HL-60/S4 treated with phorbol 12-myristate 13-acetate at 8.2 ng/mL for 4 days and 3 days (cell line): ENCODE data around the gene PYROXD2.

ENCODE experiments used
- in situ Hi-C: fragments of 300-500 bp; cut with MboI; formaldehyde crosslinking; loops from 2 replicates; pipeline ENCODE4 v1.15.0; 2022; ENCODE audit warnings: low sequenced_read_pairs

Gene PYROXD2

DNA sequence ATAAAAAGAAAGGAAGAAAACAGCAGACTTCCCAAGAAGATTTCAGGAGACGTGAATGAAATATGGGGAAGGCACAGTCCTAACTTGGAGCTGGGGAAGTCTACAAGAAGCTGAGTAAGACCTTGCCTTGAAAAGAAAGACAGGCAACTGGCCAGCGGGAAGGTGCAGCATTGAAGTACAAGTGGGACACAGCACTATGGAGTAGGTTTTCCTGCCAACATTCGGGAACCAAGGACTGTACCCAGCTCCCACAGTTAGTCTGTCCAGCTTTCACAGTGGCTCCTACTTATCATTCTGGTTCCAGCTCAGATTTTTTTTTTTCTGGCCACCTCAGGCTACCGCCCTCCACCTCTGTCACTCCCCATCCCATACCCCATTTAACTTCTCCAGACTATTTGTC, 21.7 kb upstream of the PYROXD2 start:
- in situ Hi-C loops: no loop called here

DNA sequence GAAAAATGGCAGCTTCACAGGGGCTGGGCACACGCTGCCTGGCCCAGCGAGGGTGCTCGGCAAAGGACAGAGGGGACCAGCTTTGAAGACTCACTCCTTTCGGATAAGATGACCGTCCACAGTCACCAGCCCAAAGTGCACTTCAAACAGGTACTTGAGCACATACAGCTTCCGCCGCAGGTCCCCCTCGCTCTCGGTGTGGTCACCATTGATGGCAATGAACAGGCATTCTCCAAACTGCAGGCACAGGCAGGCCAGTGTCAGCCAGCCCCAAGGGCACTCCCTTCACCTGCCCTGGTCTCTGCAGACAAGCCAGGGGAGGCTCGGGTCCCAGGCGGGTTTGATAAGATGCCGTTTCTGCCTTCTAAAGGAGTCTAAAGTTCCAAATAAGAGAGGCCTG, 20.2 kb upstream of the PYROXD2 start:
- in situ Hi-C loops: no loop called here

DNA sequence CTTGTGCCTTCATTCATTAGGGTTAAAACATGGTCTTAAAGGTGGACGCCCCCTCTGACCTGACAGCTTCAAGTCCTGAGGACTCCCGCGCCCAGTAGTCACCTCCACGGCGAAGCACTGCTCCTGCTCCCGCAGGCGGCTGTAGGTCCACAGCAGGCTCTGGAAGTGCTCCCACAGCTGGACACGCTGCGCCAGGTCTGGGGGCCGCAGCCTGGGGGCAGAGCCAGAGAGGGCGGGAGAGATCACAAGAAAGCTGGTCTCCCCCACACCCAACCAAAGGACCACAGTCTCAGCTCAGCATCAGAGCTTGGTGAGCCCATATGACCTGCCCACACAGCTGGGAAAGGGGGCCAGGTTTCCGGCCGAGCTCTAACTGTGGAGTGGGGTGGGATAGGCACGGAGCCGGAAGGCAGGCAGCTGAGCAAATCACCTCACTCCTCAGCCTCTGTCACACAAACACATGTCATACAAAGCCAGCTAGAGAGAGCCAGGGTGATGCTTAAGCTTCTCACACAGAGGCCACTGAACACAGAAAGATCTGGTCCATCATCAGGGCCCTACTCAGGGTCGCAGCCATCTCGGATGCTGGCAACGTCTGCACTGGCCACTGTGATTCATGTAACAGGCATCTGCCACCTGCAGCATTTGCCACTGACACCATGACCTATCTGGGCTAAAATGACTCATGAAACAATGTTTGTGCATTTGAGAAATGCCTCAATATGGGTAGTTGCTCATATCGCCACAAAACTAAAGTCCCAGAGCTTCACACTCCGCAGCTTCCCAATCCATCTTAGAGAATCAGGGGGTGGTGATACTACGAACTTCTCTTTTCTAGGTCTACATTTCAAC, 19.1 kb upstream of the PYROXD2 start:
- in situ Hi-C loops: no loop called here

DNA sequence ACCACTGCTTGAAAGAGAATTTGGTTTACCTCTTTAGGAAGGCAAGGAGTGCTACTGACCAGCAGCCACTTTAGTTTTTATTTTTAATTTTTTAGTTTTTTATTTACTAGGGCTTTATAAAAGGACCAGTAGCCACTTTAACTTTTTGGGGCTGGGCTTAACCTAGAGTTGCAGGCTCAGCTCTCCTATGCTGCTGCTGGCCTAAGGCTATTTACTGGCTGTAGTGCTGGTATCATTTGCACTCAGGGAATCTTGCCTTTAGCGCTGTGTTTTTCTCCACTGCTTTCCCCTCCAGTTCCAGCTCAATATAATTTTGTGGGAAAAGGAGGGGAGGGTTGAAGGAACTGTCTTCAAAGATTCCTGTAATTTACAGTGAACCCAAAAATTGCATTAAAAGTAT, 18.4 kb upstream of the PYROXD2 start:
- in situ Hi-C loops: no loop called here

DNA sequence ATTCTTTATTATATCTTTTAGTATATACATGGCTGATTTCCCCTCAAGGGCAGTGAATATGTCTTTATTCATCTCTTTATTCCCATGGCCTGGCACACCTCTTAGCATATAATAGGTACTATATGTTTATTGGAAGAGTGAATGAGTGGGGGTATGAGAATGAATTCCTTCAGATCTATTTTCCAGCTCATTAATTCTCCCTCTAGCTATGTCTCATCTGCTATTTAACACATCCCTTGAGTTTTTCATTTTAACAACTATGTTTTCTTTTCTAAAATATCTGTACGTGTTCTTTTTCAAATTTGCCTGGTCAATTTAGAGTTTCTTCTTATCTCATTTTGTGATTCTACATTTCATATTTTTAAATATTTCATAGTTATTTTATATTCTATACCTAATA, 17.3 kb upstream of the PYROXD2 start:
- in situ Hi-C loops: no loop called here

DNA sequence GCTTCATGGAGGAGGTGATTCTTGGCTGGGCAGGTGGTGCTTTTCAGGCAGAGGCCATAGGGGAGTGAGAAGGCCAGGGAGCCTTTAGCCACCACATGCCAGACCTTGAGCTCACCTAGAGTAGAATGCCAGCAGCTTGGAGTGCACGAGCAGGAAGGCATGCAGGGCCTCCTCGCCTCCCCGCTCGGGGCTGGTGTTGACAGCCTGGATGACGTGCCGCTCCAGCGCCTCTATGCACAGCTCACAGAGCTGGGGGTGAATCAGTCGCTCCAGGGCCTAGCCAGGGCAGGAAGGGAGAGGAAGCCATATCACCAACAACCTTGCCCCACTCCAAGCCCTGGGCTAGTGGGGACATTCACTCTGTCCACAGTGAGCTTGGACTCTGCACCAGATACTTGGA, 16.0 kb upstream of the PYROXD2 start:
- in situ Hi-C loops: no loop called here

DNA sequence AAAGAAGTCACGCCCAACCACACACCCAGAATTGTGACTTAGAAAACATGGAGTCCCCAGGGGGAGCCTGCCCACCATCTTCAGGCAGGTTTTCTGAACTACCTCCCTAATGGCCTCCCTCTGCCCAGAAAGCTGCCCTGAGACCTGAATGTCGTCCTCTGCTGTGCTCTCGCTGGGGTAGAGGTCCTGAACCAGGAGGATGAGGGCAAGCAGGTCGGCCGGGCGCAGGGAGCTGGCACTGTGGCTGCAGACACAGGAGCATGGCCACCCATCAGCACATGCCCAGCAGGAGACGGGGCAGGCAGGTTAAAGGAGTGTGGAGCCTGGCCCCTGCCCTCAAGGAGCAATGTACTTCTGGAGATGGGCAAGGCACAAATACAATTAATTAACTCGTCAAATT, 15.4 kb upstream of the PYROXD2 start:
- in situ Hi-C loops: no loop called here

DNA sequence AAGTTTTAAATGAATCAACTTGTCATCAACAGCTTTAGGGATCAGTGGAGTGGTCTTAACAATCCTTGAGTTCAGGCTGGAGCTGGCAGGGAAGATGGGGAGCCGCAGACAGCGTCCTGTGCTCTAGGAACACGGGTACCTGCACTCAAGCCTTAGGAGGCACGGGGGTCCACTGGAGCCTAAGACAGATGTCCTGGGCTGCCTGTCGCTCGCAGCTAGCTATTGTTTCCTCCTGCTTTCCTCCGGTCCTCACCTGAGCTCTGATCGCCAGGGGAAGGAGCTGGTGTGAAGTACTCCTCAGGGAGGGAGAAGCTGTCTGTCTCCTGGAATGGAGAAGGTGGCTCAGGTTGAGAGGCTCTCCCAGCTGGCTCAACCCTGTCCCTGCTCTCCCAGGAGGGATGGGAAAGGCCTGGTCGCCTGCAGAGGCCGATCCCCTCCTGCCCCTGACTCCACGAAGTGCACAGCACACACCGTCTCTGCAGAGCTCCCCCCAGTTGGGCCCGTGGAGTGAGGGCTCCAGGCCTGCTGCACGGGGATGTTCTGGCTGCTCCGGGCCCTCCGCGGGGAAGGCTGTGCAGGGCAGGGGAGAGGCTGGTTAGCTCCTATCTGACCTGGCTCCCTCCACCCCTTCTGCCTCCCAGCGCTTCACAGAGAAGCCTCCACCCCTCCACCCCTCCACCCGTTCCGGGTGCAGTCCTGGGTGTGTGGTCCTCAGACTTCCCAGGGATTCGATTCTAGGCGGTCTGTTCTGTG, 14.5 kb upstream of the PYROXD2 start:
- in situ Hi-C loops: no loop called here

DNA sequence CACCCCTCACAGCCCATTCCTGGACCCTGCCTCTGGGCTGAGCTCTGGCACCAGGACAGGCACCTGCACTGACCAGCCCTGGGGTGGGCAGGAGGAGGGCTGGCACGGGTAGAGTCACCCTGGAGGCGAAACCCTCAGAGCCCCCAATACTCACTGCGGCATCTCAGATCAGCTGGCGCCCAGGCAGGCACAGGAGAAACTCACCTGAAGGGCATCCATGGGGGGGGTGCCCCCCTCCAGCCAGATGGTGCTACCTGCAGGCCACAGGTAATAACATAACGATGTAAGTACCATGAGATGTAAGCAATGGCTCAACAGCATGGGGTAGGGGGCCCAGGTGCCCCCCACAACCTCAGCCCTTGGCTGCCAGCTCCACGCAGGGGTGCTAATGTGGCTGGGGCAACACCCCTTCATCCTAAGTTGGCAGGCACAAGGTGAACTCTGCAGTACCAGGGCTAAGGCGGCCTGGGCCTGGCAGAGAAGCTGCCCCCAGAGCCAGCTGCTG, 12.1 kb upstream of the PYROXD2 start:
- in situ Hi-C loops: no loop called here

DNA sequence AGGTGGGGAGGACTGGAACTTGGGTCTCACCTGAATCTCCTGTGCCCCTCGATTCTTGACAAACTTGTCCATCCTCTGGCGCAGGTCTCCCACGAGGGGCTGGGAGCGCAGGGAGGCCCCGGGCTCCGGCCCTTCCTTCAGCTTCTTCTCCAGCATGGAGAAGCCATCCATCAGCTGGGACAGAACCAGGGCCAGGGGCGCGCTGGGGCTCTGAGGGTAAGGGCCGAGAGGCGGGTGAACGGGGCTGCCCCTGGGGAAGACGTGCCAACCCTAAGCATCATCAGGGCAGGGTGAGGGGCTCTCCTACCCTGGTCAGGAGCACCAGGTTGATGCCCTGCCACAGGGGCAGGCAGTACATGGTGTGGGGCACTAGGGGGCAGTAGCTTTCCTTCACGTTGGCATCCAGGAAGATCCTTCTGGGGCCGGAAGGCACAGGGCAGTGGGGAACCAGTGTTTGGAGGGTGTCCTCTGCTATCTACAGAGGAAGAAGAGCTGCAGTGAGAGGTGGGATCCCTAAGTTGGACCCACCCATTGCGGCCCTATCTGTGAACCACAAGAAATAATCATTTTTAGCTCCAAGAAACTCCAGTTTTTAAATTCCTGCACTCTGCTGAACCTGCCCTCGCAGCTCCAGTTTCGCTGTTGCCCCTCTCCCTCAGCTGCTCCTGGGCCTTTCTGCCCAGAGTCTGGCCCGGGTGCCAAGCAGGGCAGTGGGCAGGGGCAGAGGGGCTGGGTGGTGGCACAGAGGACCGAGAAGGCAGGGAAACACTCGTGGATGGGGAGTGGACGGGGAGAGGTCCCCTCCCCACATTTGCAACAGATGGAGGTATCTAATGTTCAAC, 10.8 kb upstream of the PYROXD2 start:
- in situ Hi-C loops: no loop called here

DNA sequence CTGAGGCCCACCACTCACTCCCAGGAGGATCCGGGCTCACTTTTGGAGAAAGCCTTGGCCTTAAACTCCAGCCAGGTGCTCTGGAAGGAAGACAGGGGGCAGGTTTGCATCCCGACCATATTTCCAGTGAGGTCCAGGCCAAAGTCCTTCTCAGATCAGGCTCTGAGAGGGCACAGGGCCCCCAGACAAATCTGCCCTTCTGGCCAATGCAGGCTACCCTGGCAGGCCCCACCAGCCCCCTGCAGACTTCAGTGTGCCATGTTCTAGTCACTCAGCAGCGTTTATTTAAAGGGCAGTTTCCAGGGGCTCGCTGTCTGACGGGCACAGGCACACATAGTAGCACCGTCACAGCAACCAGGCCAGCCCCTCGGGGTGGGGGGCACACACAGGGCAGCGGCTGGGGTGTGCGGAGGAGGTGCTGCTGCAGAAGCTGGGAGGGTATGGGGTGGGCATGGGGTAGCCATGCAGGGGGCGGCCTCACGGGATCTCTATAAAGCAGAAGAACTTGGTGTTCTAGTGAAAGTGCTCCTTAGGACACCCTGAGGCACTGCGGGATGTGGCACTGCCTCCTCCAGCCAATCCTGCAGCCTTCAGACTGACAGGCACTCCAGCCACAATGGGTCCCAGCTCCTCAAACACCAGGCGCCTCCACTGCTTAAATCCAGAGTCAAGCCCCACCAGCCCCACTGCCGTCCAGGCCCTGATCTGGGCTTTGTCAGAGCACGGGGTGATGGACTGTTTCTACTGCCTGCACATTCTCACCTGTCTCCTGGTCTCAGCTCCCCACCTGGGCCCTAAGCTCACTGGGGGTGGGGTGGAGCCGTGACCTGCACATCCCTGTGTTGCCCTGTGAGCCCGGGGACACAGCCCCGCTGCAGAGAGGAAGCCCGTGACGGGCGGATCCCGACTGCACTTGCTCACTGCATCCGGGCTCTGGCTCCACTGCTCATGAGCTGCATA, 9.6 kb upstream of the PYROXD2 start:
- in situ Hi-C loops: no loop called here

DNA sequence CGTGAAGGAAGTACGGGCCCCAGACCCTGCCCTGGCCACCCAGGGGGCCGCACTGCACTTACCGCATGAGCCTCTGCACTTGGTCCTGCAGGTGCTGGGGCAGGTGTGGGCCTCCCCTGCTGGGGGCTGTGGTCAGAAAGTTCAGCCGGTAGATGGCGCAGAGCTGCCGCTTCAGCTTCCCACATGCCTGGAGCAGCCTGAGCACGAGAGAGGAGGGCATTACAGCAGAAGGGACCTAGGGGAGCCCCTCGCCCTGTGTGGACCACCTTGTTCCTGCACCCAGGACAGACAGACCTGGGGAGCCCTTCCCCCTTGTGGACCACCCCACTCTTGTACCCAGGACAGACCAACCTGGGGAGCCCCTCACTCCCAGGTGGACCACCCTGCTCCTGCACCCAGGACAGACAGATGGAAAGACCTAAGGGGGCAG, 8.7 kb upstream of the PYROXD2 start:
- in situ Hi-C loops: no loop called here

DNA sequence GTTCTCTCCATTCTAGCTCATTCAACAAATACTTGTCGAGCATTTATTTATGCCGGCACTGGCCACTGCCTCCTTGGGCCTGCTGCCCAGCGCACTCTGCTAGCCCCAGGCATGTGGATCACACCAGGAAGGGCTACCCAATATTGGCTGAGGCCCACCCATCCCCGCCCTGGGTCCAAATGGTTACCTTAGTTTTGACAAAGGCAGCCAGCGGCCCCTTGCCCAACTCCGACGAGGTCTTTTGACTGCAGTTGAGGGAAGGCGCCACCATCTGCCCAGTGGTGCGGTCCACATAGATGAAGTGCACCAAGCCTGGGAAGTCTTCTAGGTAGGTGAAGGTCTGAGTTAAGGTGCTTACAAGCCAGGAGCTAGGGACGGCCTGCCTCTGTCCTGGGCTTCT, 7.2 kb upstream of the PYROXD2 start:
- in situ Hi-C loops: no loop called here

DNA sequence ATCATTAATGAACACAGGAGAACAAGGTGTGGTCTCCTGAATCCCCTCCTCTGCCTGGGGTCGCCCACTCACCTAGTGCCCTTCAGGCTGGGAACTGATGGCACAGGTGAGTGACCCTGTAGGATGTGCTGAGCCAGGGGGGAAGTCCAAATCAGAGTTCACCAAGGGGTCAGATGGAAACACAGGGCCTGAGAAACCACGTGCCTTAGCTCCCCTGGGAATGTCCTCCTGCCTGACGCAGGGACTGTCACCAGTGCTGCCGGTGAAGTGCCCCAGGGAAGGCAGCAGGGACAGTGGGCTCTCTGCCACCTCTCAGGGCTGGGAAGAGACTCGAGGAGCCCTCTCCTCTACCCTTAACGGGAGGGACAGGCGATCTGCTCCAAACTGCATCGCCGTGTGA, 5.8 kb upstream of the PYROXD2 start:
- in situ Hi-C loops: no loop called here

DNA sequence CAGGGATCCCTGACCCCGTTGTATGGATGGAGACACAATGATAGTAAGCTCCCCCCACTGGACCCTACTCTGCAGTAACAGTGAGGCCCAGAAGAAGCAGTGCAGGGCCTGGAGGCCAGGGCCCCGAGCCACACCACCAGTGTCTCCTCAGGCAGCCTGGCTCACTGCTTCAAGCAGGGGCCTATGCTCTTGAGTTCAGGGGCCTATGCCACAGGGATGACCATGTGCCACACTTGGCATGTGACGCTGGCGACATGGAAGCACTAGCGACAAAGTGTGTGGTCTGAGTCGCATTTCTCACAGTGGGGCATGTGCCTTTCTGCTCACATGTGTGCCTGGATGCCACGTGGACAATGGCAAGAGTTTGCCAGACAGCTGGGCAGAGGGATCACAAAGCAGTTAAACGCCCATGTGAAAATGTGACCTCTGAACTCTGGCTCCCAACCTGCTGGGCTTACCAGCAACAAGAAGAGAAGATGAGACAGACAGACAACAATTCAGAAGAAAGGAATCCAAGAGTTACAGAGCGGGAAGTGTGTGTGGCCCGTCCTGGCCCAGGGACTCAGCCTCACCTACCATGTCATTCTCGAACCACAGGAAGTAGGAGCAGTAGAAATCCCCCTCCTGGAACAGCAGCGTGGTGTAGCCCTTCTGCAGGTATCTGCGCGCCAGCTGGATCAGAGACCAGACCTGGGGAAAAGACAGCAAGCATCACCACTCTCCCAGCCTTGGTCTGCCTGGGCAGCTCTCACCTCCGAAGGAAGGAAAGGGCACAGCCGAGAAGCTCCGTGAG, 4.7 kb upstream of the PYROXD2 start:
- in situ Hi-C loops: no loop called here

DNA sequence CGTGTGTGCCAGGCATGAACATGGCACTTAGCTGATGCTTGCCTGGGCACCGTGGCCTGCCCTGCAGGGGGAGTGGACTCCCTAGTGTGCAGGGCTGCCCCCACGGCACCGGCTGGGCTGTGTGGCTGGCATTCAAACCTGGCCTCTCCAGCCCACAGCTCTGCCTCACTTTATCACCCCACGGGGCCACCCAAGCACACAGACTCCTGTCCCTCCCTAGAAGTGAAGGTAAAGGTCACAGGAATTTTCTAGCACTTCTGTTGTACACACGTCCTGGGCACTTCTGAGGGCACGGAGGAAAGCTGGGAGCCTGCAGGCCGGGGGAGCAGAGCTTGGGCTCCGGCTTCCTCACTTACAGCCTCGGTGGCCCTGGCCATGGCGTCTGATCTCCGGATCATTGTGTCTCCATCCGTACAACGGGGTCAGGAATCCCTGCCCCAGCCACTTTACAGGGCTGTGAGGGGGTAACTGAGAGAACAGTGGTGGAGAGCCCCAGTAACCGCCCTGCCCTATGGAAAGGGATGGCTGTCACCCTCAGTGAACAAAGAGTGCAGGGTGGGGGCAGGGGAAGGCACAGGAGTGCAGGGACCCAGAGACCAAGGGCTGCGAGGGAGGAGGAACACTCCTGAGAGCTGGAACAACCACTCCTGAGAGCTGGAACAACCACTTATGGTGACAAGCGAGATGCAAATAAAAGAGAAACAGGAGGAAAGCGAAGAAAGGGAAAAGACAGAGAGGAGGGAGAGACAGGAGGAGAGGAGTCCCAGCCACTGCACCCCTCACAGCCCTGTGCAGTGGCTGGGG, 3.9 kb upstream of the PYROXD2 start:
- in situ Hi-C loops: no loop called here

DNA sequence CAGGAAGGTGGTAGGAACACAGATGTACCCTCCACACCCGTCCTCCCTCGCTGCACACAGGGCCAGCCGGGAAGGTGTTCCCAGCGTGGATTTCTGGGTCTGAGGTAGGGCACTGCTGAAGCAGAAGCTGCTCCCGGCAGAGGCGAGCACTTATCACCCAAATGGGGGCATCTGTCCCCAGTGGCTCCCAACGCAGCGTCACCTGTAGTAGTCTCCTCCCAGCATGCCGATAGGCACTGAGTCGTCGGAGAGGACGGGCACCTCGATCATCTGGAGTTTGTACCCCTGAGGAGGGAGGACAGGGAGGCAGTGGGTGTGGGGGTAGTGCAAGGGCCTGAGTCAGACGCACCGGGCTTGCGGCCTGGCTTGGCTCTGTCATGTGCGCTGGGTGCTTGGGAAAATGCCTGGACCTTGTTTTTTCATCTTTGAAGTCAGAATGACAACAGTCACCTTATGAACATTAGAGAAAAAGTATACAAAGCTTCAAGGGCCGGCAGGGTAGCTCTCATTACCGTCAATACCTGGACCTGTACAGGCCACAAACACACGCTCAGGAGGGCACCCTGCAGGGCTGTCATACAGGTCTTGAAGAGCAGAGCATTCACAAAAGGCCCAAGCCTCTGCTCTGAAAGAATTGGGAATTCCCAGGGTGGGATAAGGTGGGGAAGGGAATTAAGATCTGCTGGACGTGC, 3.1 kb upstream of the PYROXD2 start:
- in situ Hi-C loops: no loop called here

DNA sequence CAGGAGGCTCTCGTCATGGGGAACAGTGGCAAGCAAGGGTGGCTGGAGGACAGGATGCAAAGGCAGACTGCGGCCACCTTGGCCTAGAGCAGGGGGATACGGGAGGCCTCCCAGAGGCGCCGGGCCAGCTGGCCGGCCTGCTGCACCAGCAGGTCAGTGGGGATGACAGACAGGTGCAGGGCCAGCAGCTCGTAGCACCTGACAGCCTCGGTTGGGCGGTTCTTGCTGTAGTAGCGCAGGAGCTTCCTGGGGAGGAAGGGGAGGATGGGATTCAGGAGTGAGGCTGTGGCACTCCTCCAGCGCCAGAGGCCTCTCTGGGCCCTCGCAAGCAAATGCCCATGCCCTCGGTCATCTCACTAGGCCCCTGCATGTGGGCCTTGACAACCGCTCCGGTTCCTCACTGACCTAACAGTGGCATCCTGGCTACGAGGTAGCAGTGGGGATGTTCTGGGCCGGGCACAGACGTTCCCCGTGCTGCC, 2.5 kb upstream of the PYROXD2 start:
- in situ Hi-C loops: no loop called here
